Stimulated activated CD8-positive, alpha-beta memory T cell treated with anti-CD3 and anti-CD28 coated beads, Interleukin-4, amount 100 ng/mL, for 48 hours (primary cell): ENCODE data around the gene SDC1.

ENCODE experiments used
- DNase-seq: peaks from one replicate; pipeline ENCODE4 v3.0.0-alpha.2; 2020

Gene SDC1

GRCh38 chr2:20227894-20228505 lies 3.1 kb upstream of the SDC1 start:
- DNase-seq: no peak

- no peak for DNase-seq
Measured at GRCh38 chr2:20226152-20226545, 1.2 kb upstream of the SDC1 start.

- DNase-seq: peak; percentile 59
Measured at GRCh38 chr2:20225294-20226151, 593 bp upstream of the SDC1 start.

- no peak for DNase-seq
Measured at GRCh38 chr2:20224164-20224715, 690 bp downstream of the SDC1 start.

- DNase-seq: peak; percentile 34
Measured at GRCh38 chr2:20223407-20224163, 1.3 kb downstream of the SDC1 start.

GRCh38 chr2:20222769-20223406 lies 2.0 kb downstream of the SDC1 start:
- DNase-seq: no peak

- no peak for DNase-seq
Measured at GRCh38 chr2:20222014-20222768, 2.7 kb downstream of the SDC1 start.

- no peak for DNase-seq
Measured at GRCh38 chr2:20221555-20221973, 3.4 kb downstream of the SDC1 start.

GRCh38 chr2:20220806-20221554 lies 4.0 kb downstream of the SDC1 start:
- no peak for DNase-seq

GRCh38 chr2:20219763-20220380 lies 5.1 kb downstream of the SDC1 start:
- DNase-seq: no peak

- DNase-seq: no peak
Measured at GRCh38 chr2:20218331-20219320, 6.3 kb downstream of the SDC1 start.

- DNase-seq: no peak
Measured at GRCh38 chr2:20217041-20217970, 7.6 kb downstream of the SDC1 start.

- DNase-seq: no peak
Measured at GRCh38 chr2:20216130-20217025, 8.6 kb downstream of the SDC1 start.

- no peak for DNase-seq
Measured at GRCh38 chr2:20215183-20216040, 9.5 kb downstream of the SDC1 start.

GRCh38 chr2:20214566-20215182 lies 10.3 kb downstream of the SDC1 start:
- no peak for DNase-seq
